Hepatocyte (in vitro differentiated cells): ENCODE measurements around the gene ACACB.

Source experiments
- CTCF ChIP-seq: fragments of 200-600 bp; sonication (generic); IDR thresholded peaks from 2 replicates; pipeline ENCODE4 v1.5.1; 2016; ENCODE audit warnings: antibody characterized with exemption, mild to moderate bottlenecking; ENCODE audit not compliant: poor library complexity
- EZH2 ChIP-seq: fragments of 200-600 bp; sonication (generic); IDR thresholded peaks from 2 replicates; pipeline ENCODE4 v1.6.1; 2016; ENCODE audit warnings: antibody characterized with exemption, mild to moderate bottlenecking, borderline replicate concordance
- EZH2phosphoT487 ChIP-seq: fragments of 200-600 bp; sonication (generic); IDR thresholded peaks from one replicate; pipeline ENCODE4 v1.6.1; 2018; ENCODE audit warnings: antibody characterized with exemption, mild to moderate bottlenecking, low read depth, moderate library complexity; ENCODE audit not compliant: unreplicated experiment, severe bottlenecking

GRCh38 chr12:109100741-109101140 lies 15.6 kb upstream of the ACACB start:
- TF ChIP-seq EZH2phosphoT487 (no peak), CTCF (no peak), EZH2 (no peak)
